HG03139 (cell line): ENCODE results near the gene ETV3L.
"Not testable (repeated sequence)": the region's sequence is repeated elsewhere in the genome, so short reads cannot be mapped to it uniquely, and the experiment has no call there.

Experiments used
- ATAC-seq: cut with Tn5 transposase; IDR thresholded peaks from one replicate; pipeline ENCODE4 v1.9.1; 2021; ENCODE audit not compliant: unreplicated experiment

The ETV3L gene

GRCh38 chr1:157084720-157085119, 14.9 kb downstream of the ETV3L start:
- no peak for ATAC-seq

GRCh38 chr1:157081707-157082106, 17.9 kb downstream of the ETV3L start:
- ATAC-seq: no peak

GRCh38 chr1:157080714-157081113, 18.9 kb downstream of the ETV3L start:
- no peak for ATAC-seq

GRCh38 chr1:157077394-157077793, 22.2 kb downstream of the ETV3L start:
- ATAC-seq: no peak

- ATAC-seq: no peak
These were observed 25.5 kb downstream of the ETV3L start for GRCh38 chr1:157073944-157074685.

- no peak for ATAC-seq
These were observed 30.0 kb downstream of the ETV3L start for GRCh38 chr1:157069601-157070000.

- ATAC-seq: not testable (repeated sequence)
These were observed 40.4 kb downstream of the ETV3L start for GRCh38 chr1:157059241-157059640.

GRCh38 chr1:157056269-157056668, 43.3 kb downstream of the ETV3L start:
- no peak for ATAC-seq

GRCh38 chr1:157055729-157056128, 43.9 kb downstream of the ETV3L start:
- not testable (repeated sequence) for ATAC-seq

GRCh38 chr1:157050836-157051235, 48.8 kb downstream of the ETV3L start:
- no peak for ATAC-seq

GRCh38 chr1:157047062-157047410, 52.6 kb downstream of the ETV3L start:
- ATAC-seq: no peak

GRCh38 chr1:157045250-157046218, 54.1 kb downstream of the ETV3L start, which contains the start of gene ARHGEF11:
ARHGEF11 (minus strand) TSS chr1:157045742; CDS start chr1:157044330, 1,412 bp downstream.
- ATAC-seq: peak; percentile 56

- ATAC-seq: no peak
These were observed 55.3 kb downstream of the ETV3L start for GRCh38 chr1:157044326-157044725.

GRCh38 chr1:157043685-157044084, 55.9 kb downstream of the ETV3L start:
- ATAC-seq: no peak

- no peak for ATAC-seq
These were observed 56.8 kb downstream of the ETV3L start for GRCh38 chr1:157042846-157043245.
